WI38 (cell line): ENCODE data around the gene RAE1.
"Not testable (repeated sequence)": the region's sequence is repeated elsewhere in the genome, so short reads cannot be mapped to it uniquely, and the experiment has no call there.

Experiments used
- H3K4me3 ChIP-seq: 2 replicates; pipeline ENCODE4 v1.5.1; 2011; ENCODE audit warnings: low read depth, mild to moderate bottlenecking, control low read depth, low read length
- TF ChIP-seq, protein P1 (sequence below): IDR thresholded peaks from 2 replicates; pipeline ENCODE4 v1.5.1; 2012; ENCODE audit warnings: low read depth, mild to moderate bottlenecking, control low read depth, low read length

Gene RAE1

GRCh38 chr20:57414867-57415592 lies 64.0 kb downstream of the RAE1 start:
- H3K4me3 ChIP-seq: no peak overlapping the region
- TF ChIP-seq, protein P1, sequence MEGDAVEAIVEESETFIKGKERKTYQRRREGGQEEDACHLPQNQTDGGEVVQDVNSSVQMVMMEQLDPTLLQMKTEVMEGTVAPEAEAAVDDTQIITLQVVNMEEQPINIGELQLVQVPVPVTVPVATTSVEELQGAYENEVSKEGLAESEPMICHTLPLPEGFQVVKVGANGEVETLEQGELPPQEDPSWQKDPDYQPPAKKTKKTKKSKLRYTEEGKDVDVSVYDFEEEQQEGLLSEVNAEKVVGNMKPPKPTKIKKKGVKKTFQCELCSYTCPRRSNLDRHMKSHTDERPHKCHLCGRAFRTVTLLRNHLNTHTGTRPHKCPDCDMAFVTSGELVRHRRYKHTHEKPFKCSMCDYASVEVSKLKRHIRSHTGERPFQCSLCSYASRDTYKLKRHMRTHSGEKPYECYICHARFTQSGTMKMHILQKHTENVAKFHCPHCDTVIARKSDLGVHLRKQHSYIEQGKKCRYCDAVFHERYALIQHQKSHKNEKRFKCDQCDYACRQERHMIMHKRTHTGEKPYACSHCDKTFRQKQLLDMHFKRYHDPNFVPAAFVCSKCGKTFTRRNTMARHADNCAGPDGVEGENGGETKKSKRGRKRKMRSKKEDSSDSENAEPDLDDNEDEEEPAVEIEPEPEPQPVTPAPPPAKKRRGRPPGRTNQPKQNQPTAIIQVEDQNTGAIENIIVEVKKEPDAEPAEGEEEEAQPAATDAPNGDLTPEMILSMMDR: no peak

DNA sequence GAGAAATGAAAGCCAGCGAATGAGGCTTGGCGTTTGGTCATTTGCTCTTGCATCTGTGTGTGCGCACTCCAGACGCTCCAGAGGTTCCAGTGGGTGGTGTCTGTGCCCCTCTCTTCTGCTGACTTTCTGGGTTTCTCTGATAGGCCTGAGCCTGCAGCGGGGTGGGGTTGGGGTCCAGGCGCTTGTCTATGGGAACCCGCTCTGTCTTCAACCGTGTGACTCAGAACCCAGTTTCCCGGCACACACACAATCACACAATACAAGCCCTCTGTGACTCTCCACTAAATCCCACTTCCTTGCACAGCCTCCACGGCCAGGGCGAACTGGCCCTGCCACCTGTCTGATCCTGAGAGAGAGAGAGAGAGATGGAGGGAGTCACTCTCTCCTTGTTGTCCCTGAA lies 64.7 kb downstream of the RAE1 start:
- TF ChIP-seq, protein P1: no peak
- H3K4me3 ChIP-seq: no peak overlapping the region

DNA sequence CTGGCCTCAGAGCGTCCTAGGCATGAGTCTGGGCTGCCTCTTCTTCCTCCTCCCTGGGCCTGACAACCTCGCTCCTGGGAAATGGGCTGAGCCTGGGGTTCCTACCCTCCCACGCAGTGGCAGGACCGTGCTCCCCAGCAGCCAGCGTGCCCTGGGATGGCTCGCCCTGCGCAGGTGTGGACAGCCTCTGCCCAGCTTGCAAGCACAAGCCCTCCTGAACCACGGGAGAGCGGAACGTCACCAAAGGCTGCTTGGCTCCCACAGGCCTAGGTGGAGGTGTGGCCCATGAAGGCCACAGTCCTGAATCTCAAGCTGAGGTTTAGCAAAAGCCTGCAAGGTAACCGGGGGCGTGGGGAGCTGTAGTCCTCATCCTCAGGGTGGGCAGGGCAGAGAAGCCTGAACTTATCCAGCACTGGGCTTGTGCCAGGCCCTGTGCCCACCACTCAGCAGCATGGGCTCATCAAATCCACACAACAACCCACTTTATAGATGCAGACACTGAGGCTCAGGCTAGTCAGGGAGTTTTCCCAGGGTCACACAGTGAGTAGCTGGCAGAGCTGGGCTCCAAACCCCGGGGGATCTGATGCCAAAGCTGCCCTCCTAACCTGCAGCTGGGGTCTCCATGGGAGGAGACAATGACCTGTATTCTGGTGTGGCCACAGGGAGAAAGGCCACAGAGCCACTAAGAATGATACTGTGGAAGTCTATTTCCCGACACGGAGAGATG lies 65.4 kb downstream of the RAE1 start:
- no peak overlapping the region for H3K4me3 ChIP-seq
- TF ChIP-seq, protein P1: no peak

DNA sequence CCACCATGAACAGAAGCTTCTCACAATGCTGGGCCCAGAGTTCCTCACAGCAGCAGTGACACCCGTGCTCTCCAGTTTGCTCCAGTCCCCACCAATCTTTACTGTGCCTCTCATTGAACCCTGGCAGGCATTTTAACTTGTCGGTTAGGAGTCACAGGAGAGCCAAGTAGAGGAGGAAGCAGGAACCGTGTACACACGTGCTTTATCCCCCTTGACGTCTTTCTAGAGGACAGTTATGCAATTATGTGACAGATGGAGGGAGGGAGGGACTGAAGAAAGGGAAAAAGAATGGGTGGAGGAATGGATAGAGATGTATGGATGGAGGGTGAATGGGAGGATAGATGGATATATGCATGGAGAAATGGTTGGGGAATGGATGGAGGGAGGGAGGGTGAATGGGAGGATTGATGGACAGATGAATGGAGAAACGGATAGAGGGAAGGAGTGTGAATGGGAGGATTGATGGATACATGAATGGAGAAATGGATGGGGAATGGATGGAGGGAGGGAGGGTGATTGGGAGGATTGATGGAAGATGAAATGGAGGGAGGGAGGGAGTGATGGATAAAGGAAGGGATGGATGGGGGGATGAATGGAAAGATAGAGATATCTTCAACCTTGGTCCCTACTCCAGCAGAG lies 66.1 kb downstream of the RAE1 start:
- TF ChIP-seq, protein P1: no peak
- no peak overlapping the region for H3K4me3 ChIP-seq

DNA sequence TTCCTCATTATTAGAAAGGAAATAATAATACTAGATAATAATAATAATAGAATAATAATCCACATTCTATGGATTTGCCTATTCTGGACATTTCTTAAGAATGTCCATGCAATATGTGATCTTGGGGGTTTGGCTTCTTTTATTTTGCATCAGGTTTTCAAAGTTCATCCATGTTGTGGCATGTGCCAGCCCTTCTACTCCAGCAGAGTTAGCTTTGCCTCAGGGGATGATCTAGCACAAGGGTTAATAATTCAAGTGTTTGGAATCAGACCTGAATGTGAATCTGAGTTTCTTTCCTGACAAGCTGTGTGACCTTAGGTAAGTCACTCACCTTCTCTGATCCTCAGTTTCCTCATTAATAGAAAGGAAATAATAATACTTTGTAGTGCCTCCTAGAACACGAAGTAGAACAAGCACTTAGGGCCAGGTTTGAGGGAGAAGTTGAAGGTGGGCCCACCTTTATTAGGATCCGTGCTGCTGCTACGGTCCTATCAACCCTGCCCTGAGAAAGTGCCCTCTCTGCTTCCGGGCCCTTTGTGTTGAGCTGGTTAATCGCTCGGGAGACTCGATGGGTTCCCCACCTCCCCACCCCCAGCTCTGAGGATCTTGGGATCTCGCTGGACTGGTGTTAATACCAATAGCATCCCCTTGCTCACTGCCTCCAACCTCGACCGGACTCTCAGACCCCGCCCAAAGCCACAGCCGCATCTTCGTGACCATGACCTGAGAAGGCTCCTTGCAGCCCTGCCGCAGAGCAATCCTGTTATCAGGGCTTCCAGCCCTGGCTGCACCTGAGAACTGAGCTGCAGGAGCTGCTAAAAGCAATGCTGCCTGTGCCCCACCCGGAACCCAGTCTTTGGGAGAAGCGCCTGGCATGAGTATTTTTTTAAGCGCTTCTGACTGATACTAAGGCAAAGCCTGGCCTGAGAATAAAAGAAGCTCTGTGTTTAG lies 67.0 kb downstream of the RAE1 start:
- H3K4me3 ChIP-seq: no peak overlapping the region
- TF ChIP-seq, protein P1: no peak

DNA sequence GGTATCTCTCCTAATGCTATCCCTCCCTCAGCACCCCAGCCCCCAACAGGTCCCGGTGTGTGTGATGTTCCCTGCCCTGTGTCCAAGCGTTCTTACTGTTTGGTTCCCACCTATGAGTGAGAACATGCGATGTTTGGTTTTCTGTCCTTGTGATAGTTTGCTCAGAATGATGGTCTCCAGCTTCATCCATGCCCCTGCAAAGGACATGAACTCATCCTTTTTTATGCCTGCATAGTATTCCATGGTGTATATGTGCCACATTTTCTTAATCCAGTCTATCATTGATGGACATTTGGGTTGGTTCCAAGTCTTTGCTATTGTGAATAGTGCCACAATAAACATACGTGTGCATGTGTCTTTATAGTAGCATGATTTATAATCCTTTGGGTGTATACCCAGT lies 68.4 kb downstream of the RAE1 start:
- H3K4me3 ChIP-seq: not testable (repeated sequence)

- H3K4me3 ChIP-seq: no peak overlapping the region
- TF ChIP-seq, protein P1: no peak
These were observed 69.7 kb downstream of the RAE1 start for GRCh38 chr20:57420571-57421252.
